Cardiac muscle cell (in vitro differentiated cells and primary cell): ENCODE measurements around the gene OGFOD3. TPM values are rescaled to one million over a fixed set of nuclear protein-coding genes. Genes with fewer than 3 reads are reported as not detected.

Experiments
- DNase-seq, 2 donors: peaks; one replicate each; pipeline versions ENCODE4 v3.0.0 to v3.0.0-alpha.2; 2010 to 2017; ENCODE audit warnings: low read depth in 1 of 2, low spot score in 1 of 2
- H3K27ac ChIP-seq: fragments of 200-600 bp; sonication (generic); 2 replicates; pipeline ENCODE4 v1.5.1; 2016
- H3K27me3 ChIP-seq: fragments of 200-600 bp; sonication (generic); 2 replicates; pipeline ENCODE4 v1.6.0; 2016; ENCODE audit warnings: control low read depth
- H3K36me3 ChIP-seq: fragments of 200-600 bp; sonication (generic); 2 replicates; pipeline ENCODE4 v1.5.1; 2016; ENCODE audit warnings: control low read depth
- H3K4me1 ChIP-seq: fragments of 200-600 bp; sonication (generic); 2 replicates; pipeline ENCODE4 v1.8.1; 2017; ENCODE audit warnings: low read depth, mild to moderate bottlenecking, mixed run types
- H3K4me3 ChIP-seq: fragments of 200-600 bp; sonication (generic); 2 replicates; pipeline ENCODE4 v1.5.1; 2016; ENCODE audit warnings: mild to moderate bottlenecking
- H3K9me3 ChIP-seq: fragments of 200-600 bp; sonication (generic); 2 replicates; pipeline ENCODE4 v1.5.1; 2017; ENCODE audit warnings: low read depth, mild to moderate bottlenecking, control low read depth
- polyA plus RNA-seq: library from polyadenylated mRNA; unstranded; fragments of >200 nt; fragmentation: Nextera tagmentation; extraction: Ambion mirVana; gene quantifications from 2 replicates; pipeline ENCODE4 v1.2.1, GENCODE V29; 2016
- total RNA-seq: library from RNA; depleted of rRNA; stranded (reverse); fragments of >200 nt; gene quantifications from 2 replicates; pipeline ENCODE4 v1.2.3, GENCODE V29; 2016
- TF ChIP-seq, protein P1 (sequence below): IDR thresholded peaks from 2 replicates; pipeline ENCODE4 v1.5.1; 2012; ENCODE audit warnings: low read depth, mild to moderate bottlenecking, low read length

OGFOD3 gene
- total and polyA plus RNA-seq, 2 experiments from 2014 or later: 26.1 to 45.2 TPM

DNA sequence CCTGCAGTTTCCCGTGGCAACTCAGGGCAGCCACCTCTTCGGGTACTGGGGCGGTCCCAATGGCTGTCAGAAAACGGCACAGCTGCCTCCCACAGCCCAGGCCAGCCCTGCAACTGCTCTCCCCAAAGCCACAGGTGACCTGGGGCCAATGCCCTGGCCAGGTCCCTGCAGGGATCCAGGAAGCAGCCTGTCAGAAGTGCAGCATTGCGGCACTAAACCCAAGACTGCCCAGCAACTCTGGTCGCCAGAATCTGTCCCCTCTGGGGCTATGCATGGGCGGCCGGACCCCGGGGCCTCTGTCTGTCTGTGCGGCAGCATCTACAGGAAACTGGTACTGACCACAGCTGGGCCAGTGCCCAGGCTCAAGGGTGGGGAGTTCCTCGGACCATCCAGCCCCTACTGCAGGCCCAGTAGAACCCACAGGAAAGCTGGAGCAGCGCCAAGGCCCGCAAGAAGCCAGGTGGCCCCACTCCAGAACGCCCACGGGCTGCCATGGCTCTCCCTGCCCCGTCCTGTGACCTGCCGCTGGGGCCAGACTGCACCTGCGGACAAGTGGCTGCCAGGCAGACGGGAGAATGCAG is 26.6 kb upstream of the OGFOD3 start:
- peaks cover 4% of the 10 kb centered on the region for H3K4me1 ChIP-seq
- TF ChIP-seq, protein P1, sequence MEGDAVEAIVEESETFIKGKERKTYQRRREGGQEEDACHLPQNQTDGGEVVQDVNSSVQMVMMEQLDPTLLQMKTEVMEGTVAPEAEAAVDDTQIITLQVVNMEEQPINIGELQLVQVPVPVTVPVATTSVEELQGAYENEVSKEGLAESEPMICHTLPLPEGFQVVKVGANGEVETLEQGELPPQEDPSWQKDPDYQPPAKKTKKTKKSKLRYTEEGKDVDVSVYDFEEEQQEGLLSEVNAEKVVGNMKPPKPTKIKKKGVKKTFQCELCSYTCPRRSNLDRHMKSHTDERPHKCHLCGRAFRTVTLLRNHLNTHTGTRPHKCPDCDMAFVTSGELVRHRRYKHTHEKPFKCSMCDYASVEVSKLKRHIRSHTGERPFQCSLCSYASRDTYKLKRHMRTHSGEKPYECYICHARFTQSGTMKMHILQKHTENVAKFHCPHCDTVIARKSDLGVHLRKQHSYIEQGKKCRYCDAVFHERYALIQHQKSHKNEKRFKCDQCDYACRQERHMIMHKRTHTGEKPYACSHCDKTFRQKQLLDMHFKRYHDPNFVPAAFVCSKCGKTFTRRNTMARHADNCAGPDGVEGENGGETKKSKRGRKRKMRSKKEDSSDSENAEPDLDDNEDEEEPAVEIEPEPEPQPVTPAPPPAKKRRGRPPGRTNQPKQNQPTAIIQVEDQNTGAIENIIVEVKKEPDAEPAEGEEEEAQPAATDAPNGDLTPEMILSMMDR: no peak
- no peaks in the 10 kb centered on the region for H3K36me3 ChIP-seq
- peak in 1 of 2 donors; percentile 45 for DNase-seq
- H3K4me3 ChIP-seq: no peak overlapping the region
- H3K27ac ChIP-seq: no peak overlapping the region
- no peaks in the 10 kb centered on the region for H3K27me3 ChIP-seq
- no peaks in the 10 kb centered on the region for H3K9me3 ChIP-seq

DNA sequence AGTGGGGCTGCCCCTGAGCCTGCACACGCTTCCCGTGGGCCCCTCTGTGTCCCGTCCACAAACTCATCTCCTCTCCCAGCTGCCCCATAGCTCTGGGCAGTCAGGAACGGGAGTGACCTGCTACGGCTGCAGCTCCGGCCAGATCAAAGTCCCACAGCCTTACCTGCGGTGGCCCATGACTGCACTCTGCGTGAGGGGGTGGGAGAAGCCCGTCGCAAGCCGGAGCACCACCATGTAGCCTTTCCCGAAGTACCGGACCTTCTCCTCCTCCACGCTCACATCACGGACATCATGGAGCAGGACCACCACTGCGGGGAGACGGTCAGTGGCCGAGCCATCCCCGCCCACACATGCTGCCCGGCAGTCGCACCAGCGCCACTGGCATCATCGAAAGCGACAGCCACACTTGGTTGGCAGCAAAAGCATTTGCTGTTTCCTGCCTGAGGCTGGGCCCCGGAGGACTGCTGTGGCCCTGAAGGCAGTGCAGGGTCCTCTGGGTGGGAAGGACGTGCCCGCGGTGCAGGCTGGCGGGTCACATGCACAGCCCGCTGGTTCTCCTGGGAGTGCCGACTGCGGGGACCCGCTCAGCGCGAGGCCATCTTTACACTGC is 26.0 kb upstream of the OGFOD3 start:
- Histone ChIP-seq H3K4me1 (no peaks in the 10 kb centered on the region), H3K9me3 (no peaks in the 10 kb centered on the region), H3K36me3 (no peaks in the 10 kb centered on the region), H3K27ac (no peak overlapping the region), H3K27me3 (no peaks in the 10 kb centered on the region), H3K4me3 (no peak overlapping the region)
- TF ChIP-seq, protein P1: no peak
- no peak for DNase-seq

DNA sequence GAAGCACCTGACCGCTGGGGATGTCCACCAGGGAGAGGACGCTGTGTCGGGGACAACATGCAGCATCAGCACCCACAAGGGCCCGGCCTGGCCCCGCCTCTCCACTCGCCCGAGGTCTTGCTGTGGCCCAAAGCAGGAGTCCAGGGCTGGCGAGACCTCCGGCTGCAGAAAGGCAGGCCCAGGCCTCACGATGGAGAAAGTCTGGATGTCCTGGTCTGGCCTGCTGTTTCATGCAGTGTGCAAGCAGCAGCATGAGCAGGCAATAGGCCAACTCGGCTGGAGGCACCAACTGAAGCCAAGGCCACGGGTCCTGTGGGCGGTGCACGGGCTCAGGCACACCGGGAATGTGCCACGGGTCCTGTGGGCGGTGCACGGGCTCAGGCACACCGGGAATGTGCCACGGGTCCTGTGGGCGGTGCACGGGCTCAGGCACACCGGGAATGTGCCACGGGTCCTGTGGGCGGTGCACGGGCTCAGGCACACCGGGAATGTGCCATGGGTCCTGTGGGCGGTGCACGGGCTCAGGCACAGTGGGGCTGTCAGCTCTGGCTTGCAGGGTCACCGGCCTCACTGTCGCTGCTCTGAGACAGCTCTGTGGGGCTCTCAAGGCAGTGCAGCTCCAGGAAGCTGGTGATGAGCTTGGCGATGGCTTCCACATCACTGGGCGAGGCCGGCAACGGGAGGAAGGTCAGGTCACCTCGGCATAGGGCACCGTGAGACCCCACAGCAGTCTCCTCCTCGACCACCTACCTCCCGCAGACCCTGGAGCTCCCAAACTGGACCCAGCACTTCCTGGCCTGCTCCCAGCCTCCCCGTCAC is 25.3 kb upstream of the OGFOD3 start:
- Histone ChIP-seq H3K4me3 (no peak overlapping the region), H3K27me3 (no peaks in the 10 kb centered on the region), H3K4me1 (no peaks in the 10 kb centered on the region), H3K27ac (no peak overlapping the region), H3K9me3 (no peaks in the 10 kb centered on the region), H3K36me3 (no peaks in the 10 kb centered on the region)
- TF ChIP-seq, protein P1: no peak
- DNase-seq: no peak

DNA sequence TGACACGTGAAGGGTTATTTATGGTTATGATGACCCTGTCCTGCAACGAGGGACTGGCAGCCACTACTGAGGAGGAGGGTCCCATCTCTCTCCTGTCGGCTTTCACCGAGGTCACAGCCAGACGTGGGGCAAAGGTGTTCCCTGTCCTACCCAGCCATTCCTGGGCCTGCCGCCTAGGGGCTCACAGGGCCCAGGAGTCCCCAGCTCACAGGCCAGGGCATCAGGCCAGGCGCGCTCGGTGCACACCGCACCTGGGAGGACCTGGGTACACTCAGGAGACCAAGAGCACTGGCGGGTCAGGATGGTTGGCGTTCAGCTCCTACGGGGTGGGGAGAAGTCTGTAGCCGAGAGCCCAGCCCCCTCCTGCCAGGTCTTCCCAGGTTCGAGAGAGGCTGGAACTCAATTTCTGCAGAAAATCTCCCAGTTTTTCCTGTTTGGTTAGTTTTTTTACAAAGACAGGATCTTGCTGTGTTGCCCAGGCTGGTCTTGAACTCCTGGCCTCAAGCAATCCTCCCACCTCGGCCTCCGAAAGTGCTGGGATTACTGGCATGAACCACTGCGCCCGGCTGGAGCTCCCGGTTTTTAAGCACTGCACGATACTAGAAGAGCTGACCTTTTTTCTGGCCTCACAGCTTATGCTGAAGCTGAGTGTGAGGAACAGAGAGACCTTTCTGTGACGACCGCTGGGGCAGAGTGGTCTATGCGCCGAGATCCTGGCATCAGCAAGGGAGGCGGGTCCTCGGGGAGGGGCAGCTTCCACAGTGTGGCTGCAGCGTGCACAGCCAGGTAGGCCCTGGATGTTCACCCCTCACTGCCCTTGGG is 24.5 kb upstream of the OGFOD3 start:
- Histone ChIP-seq H3K4me1 (no peaks in the 10 kb centered on the region), H3K36me3 (no peaks in the 10 kb centered on the region), H3K27ac (no peak overlapping the region), H3K27me3 (no peaks in the 10 kb centered on the region), H3K4me3 (no peak overlapping the region), H3K9me3 (no peaks in the 10 kb centered on the region)
- TF ChIP-seq, protein P1: no peak
- DNase-seq: no peak
